ENCODE results near the gene BACH1.

The BACH1 gene

DNA sequence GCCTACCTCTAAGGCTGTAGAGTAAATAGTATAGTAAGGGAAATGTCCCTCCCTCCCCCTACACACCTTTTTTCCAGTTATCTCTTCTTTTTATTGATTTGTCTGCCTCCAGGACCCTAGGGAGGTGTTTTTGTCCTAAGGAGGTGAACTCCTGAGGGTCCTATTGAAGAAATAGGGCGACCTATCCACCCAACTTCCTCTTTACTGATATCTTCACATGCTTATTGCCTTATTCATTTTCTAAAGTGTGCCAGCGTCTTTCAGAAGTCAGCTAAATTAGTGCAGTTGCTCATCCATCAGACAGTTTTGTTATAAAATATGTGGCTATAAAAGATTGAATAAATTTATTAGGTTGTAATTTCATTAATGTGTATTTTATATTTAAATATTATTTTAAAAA lies 5.9 kb downstream of the BACH1 start:
- no peak for TF ChIP-seq CTCF (IDR thresholded peaks at IDR 0.05)

DNA sequence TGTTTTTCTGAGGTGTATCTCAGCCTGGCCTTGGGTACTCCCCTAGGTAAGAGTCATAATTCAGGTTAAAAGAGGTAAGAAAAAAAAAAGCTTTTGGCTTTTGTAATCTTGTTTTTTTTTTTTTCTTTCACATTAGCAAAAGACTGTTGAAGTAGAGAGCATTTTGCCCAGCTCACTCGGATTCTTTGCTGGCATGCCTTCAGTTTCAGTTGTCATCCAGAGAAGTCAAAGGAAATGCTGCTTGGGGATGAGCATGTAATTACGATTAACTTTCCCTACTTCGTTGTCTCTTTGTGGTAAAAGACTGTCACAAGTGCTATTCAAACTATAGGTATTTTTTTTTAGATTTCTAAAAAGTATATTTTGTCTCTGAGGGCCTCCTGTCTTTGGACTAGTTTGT lies 6.3 kb downstream of the BACH1 start:
- no peak for TF ChIP-seq CTCF (IDR thresholded peaks at IDR 0.05)

GRCh38 chr21:29305561-29305960 lies 6.8 kb downstream of the BACH1 start:
- TF ChIP-seq CTCF (IDR thresholded peaks at IDR 0.05), result no peak

DNA sequence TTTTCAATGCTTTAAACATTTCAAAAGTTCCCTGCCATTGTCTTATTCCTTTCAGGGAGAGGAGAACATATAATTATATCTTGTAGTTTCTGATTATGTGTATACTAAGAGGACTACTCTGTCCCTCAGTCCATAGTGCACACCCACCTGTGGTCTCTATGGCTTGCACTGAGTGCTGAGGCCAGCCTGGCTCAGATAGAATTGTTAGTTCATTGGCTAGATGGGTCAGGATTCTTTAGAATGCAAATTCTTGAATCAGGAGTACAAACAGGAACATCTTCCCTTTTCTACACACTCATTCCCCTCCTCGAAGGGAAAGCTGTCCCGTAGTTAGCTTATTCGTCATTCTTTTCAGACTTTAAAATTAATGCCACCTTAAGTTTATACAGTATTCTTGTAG lies 8.2 kb downstream of the BACH1 start:
- TF ChIP-seq CTCF (IDR thresholded peaks at IDR 0.05), result no peak

- TF ChIP-seq CTCF (IDR thresholded peaks at IDR 0.05), result no peak
These were observed 9.2 kb downstream of the BACH1 start for GRCh38 chr21:29307718-29308455.

GRCh38 chr21:29308456-29308783 lies 9.7 kb downstream of the BACH1 start:
- no peak for TF ChIP-seq CTCF (IDR thresholded peaks at IDR 0.05)

GRCh38 chr21:29309703-29310102 lies 11.0 kb downstream of the BACH1 start:
- TF ChIP-seq CTCF (IDR thresholded peaks at IDR 0.05), result no peak

- TF ChIP-seq CTCF (IDR thresholded peaks at IDR 0.05), result no peak
These were observed 13.1 kb downstream of the BACH1 start for GRCh38 chr21:29311802-29312201.
